HepG2 (cell line): Measurements from ENCODE around the gene PCYT2. TPM values are rescaled to one million over a fixed set of nuclear protein-coding genes. Genes with fewer than 3 reads are reported as not detected.

ENCODE experiments used
- AKAP8 ChIP-seq: sonication (generic); formaldehyde crosslinking; IDR thresholded peaks from 2 replicates; pipeline ENCODE4 v1.5.1; 2020; ENCODE audit warnings: mild to moderate bottlenecking, missing genetic modification reagents
- FOSL1 ChIP-seq: sonication (generic); formaldehyde crosslinking; IDR thresholded peaks from 2 replicates; pipeline ENCODE4 v1.9.0; 2021; ENCODE audit warnings: missing genetic modification reagents, borderline replicate concordance
- GPN1 ChIP-seq: sonication (generic); formaldehyde crosslinking; IDR thresholded peaks from 2 replicates; pipeline ENCODE4 v1.5.1; 2020; ENCODE audit warnings: missing genetic modification reagents, borderline replicate concordance
- HOXA9 ChIP-seq: sonication (generic); formaldehyde crosslinking; IDR thresholded peaks from 2 replicates; pipeline ENCODE4 v1.8.1; 2022; ENCODE audit warnings: missing genetic modification reagents, mild to moderate bottlenecking, moderate library complexity, borderline replicate concordance
- MEIS1 ChIP-seq: sonication (generic); formaldehyde crosslinking; IDR thresholded peaks from 2 replicates; pipeline ENCODE4 v1.9.0; 2021; ENCODE audit warnings: mild to moderate bottlenecking, missing genetic modification reagents, moderate library complexity, borderline replicate concordance
- NCOA1 ChIP-seq: sonication (generic); formaldehyde crosslinking; IDR thresholded peaks from 2 replicates; pipeline ENCODE4 v1.9.0; 2021; ENCODE audit warnings: missing genetic modification reagents
- NR2C2 ChIP-seq: sonication (generic); formaldehyde crosslinking; IDR thresholded peaks from 2 replicates; pipeline ENCODE4 v1.4.0; 2020; ENCODE audit warnings: missing genetic modification reagents, mild to moderate bottlenecking, moderate library complexity, borderline replicate concordance
- POLR2AphosphoS2 ChIP-seq: IDR thresholded peaks from 2 replicates; pipeline ENCODE4 v1.6.1; 2011; ENCODE audit warnings: low read depth, low read length, improper control_type of control experiment
- SRY ChIP-seq: sonication (generic); formaldehyde crosslinking; IDR thresholded peaks from 2 replicates; pipeline ENCODE4 v1.8.0; 2022; ENCODE audit warnings: mild to moderate bottlenecking, missing genetic modification reagents
- ZBTB42 ChIP-seq: sonication (generic); formaldehyde crosslinking; IDR thresholded peaks from 2 replicates; pipeline ENCODE4 v1.5.0; 2020; ENCODE audit warnings: mild to moderate bottlenecking, missing genetic modification reagents
- ZEB1 ChIP-seq: IDR thresholded peaks from 2 replicates; pipeline ENCODE4 v1.6.1; 2012; ENCODE audit warnings: mild to moderate bottlenecking, low read depth, inconsistent platforms; ENCODE audit not compliant: insufficient replicate concordance
- ZFAT ChIP-seq: sonication (generic); formaldehyde crosslinking; conservative IDR thresholded peaks from 2 replicates; pipeline ENCODE4 v1.8.1; 2023; ENCODE audit warnings: missing genetic modification reagents, inconsistent platforms
- ZFP36L2 ChIP-seq: sonication (generic); formaldehyde crosslinking; IDR thresholded peaks from 2 replicates; pipeline ENCODE4 v1.4.0; 2020; ENCODE audit warnings: missing genetic modification reagents
- ZNF207 ChIP-seq: fragments of 450-650 bp; IDR thresholded peaks from 2 replicates; pipeline ENCODE4 v1.6.1; 2016; ENCODE audit warnings: antibody characterized with exemption, borderline replicate concordance
- ZNF317 ChIP-seq: sonication (generic); formaldehyde crosslinking; IDR thresholded peaks from 2 replicates; pipeline ENCODE4 v1.5.0; 2020; ENCODE audit warnings: mild to moderate bottlenecking, missing genetic modification reagents
- ZNF564 ChIP-seq: sonication (generic); formaldehyde crosslinking; IDR thresholded peaks from 2 replicates; pipeline ENCODE4 v1.8.1; 2023; ENCODE audit warnings: mild to moderate bottlenecking, missing genetic modification reagents
- polyA plus RNA-seq, 8 experiments: library from polyadenylated mRNA; depleted of rRNA in 3 of 8; stranded (reverse) in 7 of 8; unstranded in 1 of 8; fragments of >200 nt; fragmentation: Illumina TruSeq in 4 of 8; extraction: Trizol in 4 of 8; gene quantifications; 2 replicates each; pipeline versions ENCODE4 v1.2.1 to v1.2.3, GENCODE V29; 2011 to 2016; ENCODE audit warnings: low read depth in 4 of 8, missing spikeins in 1 of 8, mixed read lengths in 1 of 8; ENCODE audit not compliant: insufficient read depth in 1 of 8
- total RNA-seq, 5 experiments: library from RNA; depleted of rRNA; stranded (reverse); fragments of >200 nt; fragmentation: Illumina TruSeq; extraction: Trizol; gene quantifications; 2 replicates each; pipeline ENCODE4 v1.2.3, GENCODE V29; 2016; ENCODE audit warnings: low read depth in 1 of 5
- TF ChIP-seq, protein P1 (sequence below): IDR thresholded peaks from 2 replicates; pipeline ENCODE4 v1.6.1; 2012; ENCODE audit warnings: low read depth, low read length, improper control_type of control experiment
- TF ChIP-seq, protein P2 (sequence below): IDR thresholded peaks from 2 replicates; pipeline ENCODE4 v1.6.1; 2016; ENCODE audit warnings: missing compliant biosample characterization, missing genetic modification reagents, borderline replicate concordance
- TF ChIP-seq, protein P3 (sequence below): sonication (generic); formaldehyde crosslinking; IDR thresholded peaks from 2 replicates; pipeline ENCODE4 v1.4.0; 2020; ENCODE audit warnings: missing genetic modification reagents
- TF ChIP-seq, protein P4 (sequence below): sonication (generic); formaldehyde crosslinking; IDR thresholded peaks from 2 replicates; pipeline ENCODE4 v1.5.0; 2020; ENCODE audit warnings: mild to moderate bottlenecking, missing genetic modification reagents

The PCYT2 gene
- total and polyA plus RNA-seq, 2 of the 13 experiments (the other 11 are each of a cell fraction or from before 2014, with no cell fraction given): 147 to 297 TPM

DNA sequence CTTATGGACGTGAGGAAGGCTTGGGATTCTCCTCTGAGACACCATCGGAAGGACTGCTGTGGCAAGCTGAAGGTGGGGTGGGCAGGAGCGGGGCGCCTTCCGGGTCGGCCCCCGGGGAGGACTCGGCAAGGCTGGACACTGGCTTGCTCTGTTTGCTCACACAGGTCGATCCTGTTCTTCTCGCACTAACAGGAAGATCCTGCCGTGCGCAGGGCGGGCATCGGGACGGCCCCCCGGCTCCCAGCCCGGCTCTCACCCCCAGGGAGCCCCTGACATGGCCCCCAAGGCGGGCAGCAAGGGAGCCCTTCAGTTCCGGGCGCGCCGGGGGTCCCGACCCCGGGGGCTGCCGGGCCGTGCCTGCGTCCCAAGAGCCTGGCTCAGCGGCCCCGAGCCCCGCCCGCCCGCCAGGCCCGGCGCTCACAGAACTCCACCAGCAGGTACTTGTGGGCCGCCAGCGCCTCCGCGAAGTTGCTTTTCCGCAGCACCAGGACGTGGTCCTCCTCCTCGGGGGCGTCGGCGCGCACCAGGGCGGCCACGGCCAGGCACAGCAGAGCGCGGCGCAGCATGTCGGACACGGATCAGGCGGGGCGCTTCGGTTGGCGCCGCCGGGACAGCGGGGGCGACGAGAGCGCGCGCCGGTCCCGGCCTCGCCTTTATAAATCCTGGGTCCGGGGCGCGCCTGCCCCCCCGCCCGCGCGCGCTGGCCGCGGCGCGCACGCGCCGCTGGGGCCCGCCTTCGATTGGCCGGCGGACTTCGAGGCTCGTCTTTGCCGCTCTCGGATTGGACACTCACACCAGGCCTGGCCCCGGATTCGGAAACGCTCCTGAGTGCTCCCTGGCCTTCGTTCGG is 51.1 kb downstream of the PCYT2 start, which contains the start of gene P4HB (continued):
- TF ChIP-seq ZFP36L2 (CRISPR knock-in tag) (peak; percentile 56; the same call in 1 of the 2 replicates), HOXA9 (CRISPR knock-in tag) (peak; percentile 82; the same call in 1 of the 2 replicates), ZNF564 (no peak), ZFAT (CRISPR knock-in tag) (no peak), MEIS1 (peak; percentile 38; the same call in 1 of the 2 replicates), NR2C2 (peak; percentile 96; the same call in 1 of the 2 replicates), NCOA1 (CRISPR knock-in tag) (no peak), ZEB1 (no peak), SRY (peak; percentile 12; the same call in 1 of the 2 replicates), AKAP8 (no peak), POLR2AphosphoS2 (0 out of 2 replicates have a peak, but pooled peaks have one; percentile 78), FOSL1 (CRISPR knock-in tag) (no peak), ZBTB42 (CRISPR knock-in tag) (no peak), GPN1 (no peak; the same call in 1 of the 2 replicates), ZNF317 (CRISPR knock-in tag) (no peak), ZNF207 (no peak)
- TF ChIP-seq, protein P1, sequence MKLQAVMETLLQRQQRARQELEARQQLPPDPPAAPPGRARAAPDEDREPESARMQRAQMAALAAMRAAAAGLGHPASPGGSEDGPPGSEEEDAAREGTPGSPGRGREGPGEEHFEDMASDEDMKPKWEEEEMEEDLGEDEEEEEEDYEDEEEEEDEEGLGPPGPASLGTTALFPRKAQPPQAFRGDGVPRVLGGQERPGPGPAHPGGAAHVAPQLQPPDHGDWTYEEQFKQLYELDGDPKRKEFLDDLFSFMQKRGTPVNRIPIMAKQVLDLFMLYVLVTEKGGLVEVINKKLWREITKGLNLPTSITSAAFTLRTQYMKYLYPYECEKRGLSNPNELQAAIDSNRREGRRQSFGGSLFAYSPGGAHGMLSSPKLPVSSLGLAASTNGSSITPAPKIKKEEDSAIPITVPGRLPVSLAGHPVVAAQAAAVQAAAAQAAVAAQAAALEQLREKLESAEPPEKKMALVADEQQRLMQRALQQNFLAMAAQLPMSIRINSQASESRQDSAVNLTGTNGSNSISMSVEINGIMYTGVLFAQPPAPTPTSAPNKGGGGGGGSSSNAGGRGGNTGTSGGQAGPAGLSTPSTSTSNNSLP: no peak
- TF ChIP-seq, protein P2, sequence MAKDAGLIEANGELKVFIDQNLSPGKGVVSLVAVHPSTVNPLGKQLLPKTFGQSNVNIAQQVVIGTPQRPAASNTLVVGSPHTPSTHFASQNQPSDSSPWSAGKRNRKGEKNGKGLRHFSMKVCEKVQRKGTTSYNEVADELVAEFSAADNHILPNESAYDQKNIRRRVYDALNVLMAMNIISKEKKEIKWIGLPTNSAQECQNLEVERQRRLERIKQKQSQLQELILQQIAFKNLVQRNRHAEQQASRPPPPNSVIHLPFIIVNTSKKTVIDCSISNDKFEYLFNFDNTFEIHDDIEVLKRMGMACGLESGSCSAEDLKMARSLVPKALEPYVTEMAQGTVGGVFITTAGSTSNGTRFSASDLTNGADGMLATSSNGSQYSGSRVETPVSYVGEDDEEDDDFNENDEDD (CRISPR knock-in tag): no peak
- TF ChIP-seq, protein P3, sequence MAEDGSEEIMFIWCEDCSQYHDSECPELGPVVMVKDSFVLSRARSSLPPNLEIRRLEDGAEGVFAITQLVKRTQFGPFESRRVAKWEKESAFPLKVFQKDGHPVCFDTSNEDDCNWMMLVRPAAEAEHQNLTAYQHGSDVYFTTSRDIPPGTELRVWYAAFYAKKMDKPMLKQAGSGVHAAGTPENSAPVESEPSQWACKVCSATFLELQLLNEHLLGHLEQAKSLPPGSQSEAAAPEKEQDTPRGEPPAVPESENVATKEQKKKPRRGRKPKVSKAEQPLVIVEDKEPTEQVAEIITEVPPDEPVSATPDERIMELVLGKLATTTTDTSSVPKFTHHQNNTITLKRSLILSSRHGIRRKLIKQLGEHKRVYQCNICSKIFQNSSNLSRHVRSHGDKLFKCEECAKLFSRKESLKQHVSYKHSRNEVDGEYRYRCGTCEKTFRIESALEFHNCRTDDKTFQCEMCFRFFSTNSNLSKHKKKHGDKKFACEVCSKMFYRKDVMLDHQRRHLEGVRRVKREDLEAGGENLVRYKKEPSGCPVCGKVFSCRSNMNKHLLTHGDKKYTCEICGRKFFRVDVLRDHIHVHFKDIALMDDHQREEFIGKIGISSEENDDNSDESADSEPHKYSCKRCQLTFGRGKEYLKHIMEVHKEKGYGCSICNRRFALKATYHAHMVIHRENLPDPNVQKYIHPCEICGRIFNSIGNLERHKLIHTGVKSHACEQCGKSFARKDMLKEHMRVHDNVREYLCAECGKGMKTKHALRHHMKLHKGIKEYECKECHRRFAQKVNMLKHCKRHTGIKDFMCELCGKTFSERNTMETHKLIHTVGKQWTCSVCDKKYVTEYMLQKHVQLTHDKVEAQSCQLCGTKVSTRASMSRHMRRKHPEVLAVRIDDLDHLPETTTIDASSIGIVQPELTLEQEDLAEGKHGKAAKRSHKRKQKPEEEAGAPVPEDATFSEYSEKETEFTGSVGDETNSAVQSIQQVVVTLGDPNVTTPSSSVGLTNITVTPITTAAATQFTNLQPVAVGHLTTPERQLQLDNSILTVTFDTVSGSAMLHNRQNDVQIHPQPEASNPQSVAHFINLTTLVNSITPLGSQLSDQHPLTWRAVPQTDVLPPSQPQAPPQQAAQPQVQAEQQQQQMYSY (CRISPR knock-in tag): no peak
- TF ChIP-seq, protein P4, sequence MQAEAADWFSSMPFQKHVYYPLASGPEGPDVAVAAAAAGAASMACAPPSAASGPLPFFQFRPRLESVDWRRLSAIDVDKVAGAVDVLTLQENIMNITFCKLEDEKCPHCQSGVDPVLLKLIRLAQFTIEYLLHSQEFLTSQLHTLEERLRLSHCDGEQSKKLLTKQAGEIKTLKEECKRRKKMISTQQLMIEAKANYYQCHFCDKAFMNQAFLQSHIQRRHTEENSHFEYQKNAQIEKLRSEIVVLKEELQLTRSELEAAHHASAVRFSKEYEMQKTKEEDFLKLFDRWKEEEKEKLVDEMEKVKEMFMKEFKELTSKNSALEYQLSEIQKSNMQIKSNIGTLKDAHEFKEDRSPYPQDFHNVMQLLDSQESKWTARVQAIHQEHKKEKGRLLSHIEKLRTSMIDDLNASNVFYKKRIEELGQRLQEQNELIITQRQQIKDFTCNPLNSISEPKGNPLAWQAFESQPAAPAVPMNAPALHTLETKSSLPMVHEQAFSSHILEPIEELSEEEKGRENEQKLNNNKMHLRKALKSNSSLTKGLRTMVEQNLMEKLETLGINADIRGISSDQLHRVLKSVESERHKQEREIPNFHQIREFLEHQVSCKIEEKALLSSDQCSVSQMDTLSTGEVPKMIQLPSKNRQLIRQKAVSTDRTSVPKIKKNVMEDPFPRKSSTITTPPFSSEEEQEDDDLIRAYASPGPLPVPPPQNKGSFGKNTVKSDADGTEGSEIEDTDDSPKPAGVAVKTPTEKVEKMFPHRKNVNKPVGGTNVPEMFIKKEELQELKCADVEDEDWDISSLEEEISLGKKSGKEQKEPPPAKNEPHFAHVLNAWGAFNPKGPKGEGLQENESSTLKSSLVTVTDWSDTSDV (CRISPR knock-in tag): no peak
